T-cell (primary cell): ENCODE results near the gene NCAM1. TPM values are rescaled to one million over a fixed set of nuclear protein-coding genes. Genes with fewer than 3 reads are reported as not detected.

Source experiments
- ATAC-seq, 4 experiments: fragments of 200-7000 bp in 3 of 4; fragments of 150-1000 bp in 1 of 4; cut with Tn5 transposase; replicated peaks in 1 of 4; 1 replicate in 3 of 4; 2 replicates in 1 of 4; pipeline ENCODE4 v1.10.0; 2021; ENCODE audit warnings: moderate library complexity in 3 of 4, mild to moderate bottlenecking in 2 of 4, moderate number of reproducible peaks in 1 of 4
- CTCF ChIA-PET, 2 donors: fragments of 300-600 bp; sonication (Branson Sonifier 250); formaldehyde crosslinking; loops; one replicate each; lab custom pipeline; 2022; ENCODE audit warnings: antibody characterized with exemption in 2 of 2; lab: Charles Lee
- POLR2A ChIA-PET, 2 donors: fragments of 300-600 bp; sonication (Branson Sonifier 250); formaldehyde crosslinking; loops; one replicate each; lab custom pipeline; 2022; ENCODE audit warnings: antibody characterized with exemption in 2 of 2; lab: Charles Lee
- DNase-seq, 35 experiments: peaks; one replicate each; pipeline versions ENCODE4 v3.0.0 to v3.0.0-alpha.2; 2013 to 2023
- H3K27ac ChIP-seq: one replicate; pipeline ENCODE4 v1.5.1; 2013; ENCODE audit warnings: low read length
- H3K27me3 ChIP-seq, 2 experiments: replicated peaks in 1 of 2; 1 replicate in 1 of 2; 2 replicates in 1 of 2; pipeline versions ENCODE4 v1.6.1 to v1.7.0; 2013; ENCODE audit warnings: low read length in 1 of 2, mixed read lengths in 1 of 2; ENCODE audit not compliant: control insufficient read depth in 2 of 2, insufficient read depth in 2 of 2; ENCODE audit errors: extremely low read depth in 1 of 2
- H3K36me3 ChIP-seq, 2 donors: 1 replicate in 1 of 2; 2 replicates in 1 of 2; pipeline versions ENCODE4 v1.6.1 to v1.7.0; 2013; ENCODE audit warnings: low read length in 1 of 2; ENCODE audit not compliant: control insufficient read depth in 2 of 2, insufficient read depth in 1 of 2; ENCODE audit errors: extremely low read depth in 1 of 2
- H3K4me1 ChIP-seq, 2 experiments: 1 replicate in 1 of 2; 2 replicates in 1 of 2; pipeline versions ENCODE4 v1.6.1 to v1.7.0; 2013; ENCODE audit warnings: low read length in 2 of 2, mixed read lengths in 1 of 2; ENCODE audit not compliant: insufficient read depth in 2 of 2, control insufficient read depth in 1 of 2; ENCODE audit errors: extremely low read depth in 1 of 2
- H3K4me3 ChIP-seq, 2 donors: 1 replicate in 1 of 2; 2 replicates in 1 of 2; pipeline versions ENCODE4 v1.5.1 to v1.7.0; 2013; ENCODE audit warnings: mild to moderate bottlenecking in 2 of 2, low read length in 1 of 2, moderate library complexity in 1 of 2; ENCODE audit not compliant: control insufficient read depth in 1 of 2; ENCODE audit errors: extremely low read depth in 1 of 2
- H3K9me3 ChIP-seq: 2 replicates; pipeline ENCODE4 v1.7.0; 2013
- H3K27ac Mint-ChIP-seq, 2 donors: one replicate each; pipeline ENCODE4 v1.8.0; 2020 to 2021; ENCODE audit warnings: mild to moderate bottlenecking in 2 of 2, mixed read lengths in 2 of 2
- H3K27me3 Mint-ChIP-seq, 2 donors: one replicate each; pipeline ENCODE4 v1.8.0; 2021 to 2022; ENCODE audit warnings: mixed read lengths in 2 of 2
- H3K36me3 Mint-ChIP-seq: one replicate; pipeline ENCODE4 v1.8.0; 2021; ENCODE audit warnings: mixed read lengths
- H3K4me1 Mint-ChIP-seq, 3 donors: one replicate each; pipeline ENCODE4 v1.8.0; 2020 to 2022; ENCODE audit warnings: mixed read lengths in 3 of 3, mild to moderate bottlenecking in 1 of 3
- H3K4me3 Mint-ChIP-seq, 3 donors: one replicate each; pipeline ENCODE4 v1.8.0; 2020 to 2022; ENCODE audit warnings: mild to moderate bottlenecking in 3 of 3, mixed read lengths in 3 of 3, moderate library complexity in 3 of 3
- H3K9me3 Mint-ChIP-seq, 3 donors: one replicate each; pipeline ENCODE4 v1.8.0; 2020 to 2022; ENCODE audit warnings: mixed read lengths in 3 of 3
- WGBS: methylation state at CpG from one replicate; pipeline ENCODE4 v1.1.5; 2013; ENCODE audit warnings: missing lambda C conversion rate; ENCODE audit not compliant: insufficient coverage; 5-methylcytosine and 5-hydroxymethylcytosine counted together
- total RNA-seq, 35 experiments: library from RNA in 6 of 35; stranded (reverse) in 6 of 35; fragments of 120-200 nt in 1 of 35; gene quantifications; one replicate each; pipeline versions ENCODE4 v1.2.1 to v1.2.4 and lab custom pipeline; 2013 to 2026

The NCAM1 gene
- total RNA-seq, 5 donors from 2014 or later (not counting 1 experiment from before 2014, with no cell fraction given): 0.90 to 1.8 (median 1.1) TPM

DNA sequence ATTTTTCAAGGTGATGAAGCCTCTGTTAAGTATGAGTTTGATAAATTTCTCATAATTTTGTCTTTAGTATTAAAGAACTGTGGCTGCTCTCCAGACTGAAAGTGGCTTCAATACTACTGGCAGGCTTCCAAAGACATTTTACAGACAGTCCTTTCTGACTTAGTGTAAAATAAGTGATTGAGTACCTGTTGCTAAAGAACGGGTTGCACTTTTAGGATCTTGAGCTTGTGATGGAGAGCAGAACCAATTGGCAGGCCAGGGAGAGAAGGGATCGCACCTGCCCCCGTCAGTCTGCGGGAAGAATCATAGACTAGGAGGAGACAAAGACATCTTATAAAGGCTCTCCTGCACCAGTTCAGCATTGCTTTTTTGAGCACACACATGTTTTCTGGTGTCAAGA lies 4.4 kb downstream of the NCAM1 start:
- H3K27ac Mint-ChIP-seq: no peak overlapping the region
- peaks cover 14 to 21% (median 17%) of the 10 kb centered on the region in 3 donors for H3K4me1 Mint-ChIP-seq
- no CpG with 5 or more reads among the region's 4 CpGs for WGBS

DNA sequence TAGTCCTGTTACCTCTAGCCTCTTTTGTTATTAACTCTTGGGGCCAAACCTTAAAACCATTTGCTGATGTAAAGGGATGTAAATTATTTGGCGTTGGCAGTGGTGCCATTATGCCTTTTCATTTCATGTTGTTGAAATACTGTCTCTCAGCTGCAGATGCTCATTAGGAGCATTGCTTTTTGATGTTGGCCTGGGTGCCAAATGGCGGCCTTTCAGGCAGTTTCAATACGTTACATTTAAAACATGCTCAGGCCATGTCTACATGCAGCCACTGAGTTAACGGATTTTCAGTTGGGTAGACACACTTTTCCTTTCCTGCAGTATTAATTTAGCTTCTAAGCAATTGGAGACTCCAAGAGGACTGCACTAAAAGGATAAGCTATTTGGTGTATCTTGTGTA lies 5.3 kb downstream of the NCAM1 start:
- H3K4me3 ChIP-seq: no peak overlapping the region
- H3K36me3 Mint-ChIP-seq: no peaks in the 10 kb centered on the region
- H3K4me1 Mint-ChIP-seq: peaks cover 7 to 13% (median 8%) of the 10 kb centered on the region in 3 donors
- no peak overlapping the region for H3K4me3 Mint-ChIP-seq
- DNase-seq (no peak), ATAC-seq (no peak)
- no peaks in the 10 kb centered on the region for H3K36me3 ChIP-seq
- no peak overlapping the region for H3K27ac Mint-ChIP-seq
- H3K27me3 ChIP-seq: peaks cover 5 to 19% of the 10 kb centered on the region in 2 experiments
- H3K9me3 ChIP-seq: no peaks in the 10 kb centered on the region
- no peaks in the 10 kb centered on the region for H3K9me3 Mint-ChIP-seq
- peaks cover 39 to 45% of the 10 kb centered on the region in 2 donors for H3K27me3 Mint-ChIP-seq
- H3K4me1 ChIP-seq: peaks cover 0 to 14% of the 10 kb centered on the region in 2 experiments
- WGBS: 84% methylated on average over 3 of the region's 4 CpGs
- no peak overlapping the region for H3K27ac ChIP-seq
- ChIA-PET POLR2A (no interaction called here), CTCF (interaction anchor here in 1 of 2 donors (0.6 kb wide), 1 partner anchor 58 kb away, joined by 4 read pairs; no protein-coding TSS in a partner anchor)

More for the DNA sequence above, 4.4 kb downstream of the NCAM1 start:
- H3K27me3 Mint-ChIP-seq: peaks cover 46 to 48% of the 10 kb centered on the region in 2 donors
- no peaks in the 10 kb centered on the region for H3K9me3 Mint-ChIP-seq
- no peak overlapping the region for H3K27ac ChIP-seq
- no peak for ATAC-seq
- H3K9me3 ChIP-seq: no peaks in the 10 kb centered on the region
- no peak overlapping the region for H3K4me3 ChIP-seq
- peaks cover 0 to 22% of the 10 kb centered on the region in 2 experiments for H3K4me1 ChIP-seq
- no peak for DNase-seq
- CTCF ChIA-PET: no interaction called here
- no peak overlapping the region for H3K4me3 Mint-ChIP-seq
- no peaks in the 10 kb centered on the region for H3K36me3 ChIP-seq
- no peaks in the 10 kb centered on the region for H3K36me3 Mint-ChIP-seq
- POLR2A ChIA-PET: interaction anchor here in 1 of 2 donors (0.6 kb wide), 1 partner anchor 12 kb away, joined by 3 read pairs; no protein-coding TSS in a partner anchor
- peaks cover 7 to 27% of the 10 kb centered on the region in 2 experiments for H3K27me3 ChIP-seq

DNA sequence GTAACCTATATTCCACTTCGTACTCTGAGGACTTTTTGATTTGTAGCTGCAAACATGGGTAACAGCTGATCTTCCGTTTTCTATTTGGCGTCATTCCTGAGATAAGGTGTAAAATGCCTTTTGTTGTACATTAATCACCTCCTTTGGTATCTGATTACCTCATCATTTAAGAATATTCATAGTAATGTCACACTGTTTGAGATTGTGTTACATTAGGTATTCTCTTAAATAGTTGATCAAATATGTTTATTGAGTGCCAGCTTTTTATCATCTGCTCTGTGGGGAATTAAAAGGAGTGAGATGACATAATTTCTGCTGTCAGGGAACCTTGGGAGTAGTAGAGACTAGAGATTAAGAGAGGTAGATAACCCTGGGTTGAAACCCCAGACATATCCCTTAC lies 5.9 kb downstream of the NCAM1 start:
- H3K27ac Mint-ChIP-seq: no peak overlapping the region
- no peak for ATAC-seq
- DNase-seq: no peak
- H3K27ac ChIP-seq: no peak overlapping the region
- H3K9me3 Mint-ChIP-seq: no peaks in the 10 kb centered on the region
- no peaks in the 10 kb centered on the region for H3K9me3 ChIP-seq
- H3K4me3 ChIP-seq: no peak overlapping the region
- H3K4me1 Mint-ChIP-seq: peaks cover 4 to 11% (median 5%) of the 10 kb centered on the region in 3 donors
- WGBS: no CpG with 5 or more reads among the region's 3 CpGs
- no peaks in the 10 kb centered on the region for H3K36me3 Mint-ChIP-seq
- POLR2A ChIA-PET: no interaction called here
- H3K36me3 ChIP-seq: no peaks in the 10 kb centered on the region
- H3K27me3 ChIP-seq: peaks cover 5 to 15% of the 10 kb centered on the region in 2 experiments
- H3K27me3 Mint-ChIP-seq: peaks cover 37 to 43% of the 10 kb centered on the region in 2 donors
- no peak overlapping the region for H3K4me3 Mint-ChIP-seq
- H3K4me1 ChIP-seq: peaks cover 0 to 10% of the 10 kb centered on the region in 2 experiments
- CTCF ChIA-PET: no interaction called here

DNA sequence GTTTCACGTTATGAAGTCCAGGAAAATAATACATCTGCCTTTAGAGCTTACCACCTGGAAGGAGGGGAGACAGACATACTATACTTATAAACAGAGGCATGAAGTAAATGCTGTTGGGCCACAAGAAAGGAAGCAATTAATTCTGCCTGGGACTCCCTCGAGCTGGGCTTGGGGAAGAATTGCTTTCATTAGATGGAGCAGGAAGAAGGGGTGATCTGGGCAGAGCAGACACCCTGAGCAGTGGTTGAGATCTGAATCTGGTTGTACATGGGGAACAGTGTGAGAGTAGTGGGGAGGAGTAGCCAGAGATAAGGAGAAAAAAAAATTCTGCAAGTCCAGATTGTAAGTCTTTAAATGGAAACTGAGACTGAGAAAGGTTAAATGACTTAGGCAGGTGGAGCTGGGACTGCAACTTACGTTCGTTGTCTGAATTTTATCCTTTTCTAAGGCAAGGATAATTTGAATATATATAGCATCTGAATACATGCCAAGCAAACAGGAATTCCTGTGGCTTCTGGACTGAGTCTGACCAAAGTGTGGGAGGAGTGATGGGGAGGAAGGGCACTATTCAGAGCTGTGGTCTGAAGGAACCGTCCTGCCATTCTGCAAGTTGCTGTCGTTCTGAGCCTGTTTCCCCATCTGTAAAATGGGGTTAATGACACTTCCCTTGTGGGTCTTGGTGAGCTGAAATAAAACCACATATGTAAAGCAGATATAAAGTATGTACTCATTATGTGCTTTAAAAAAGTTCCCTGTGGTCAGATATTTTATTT lies 7.9 kb downstream of the NCAM1 start:
- POLR2A ChIA-PET: no interaction called here
- WGBS: 0% methylated on average over 2 of the region's 6 CpGs
- no peak overlapping the region for H3K4me3 ChIP-seq

GRCh38 chr11:112971195-112971594 lies 10.0 kb downstream of the NCAM1 start:
- Mint-ChIP-seq H3K4me3 (no peak overlapping the region), H3K27me3 (peaks cover 14 to 25% of the 10 kb centered on the region in 2 donors), H3K36me3 (no peaks in the 10 kb centered on the region), H3K27ac (no peak overlapping the region), H3K9me3 (no peaks in the 10 kb centered on the region), H3K4me1 (no peaks in the 10 kb centered on the region)
- no peak overlapping the region for H3K27ac ChIP-seq
- DNase-seq: no peak
- no peaks in the 10 kb centered on the region for H3K4me1 ChIP-seq
- no peaks in the 10 kb centered on the region for H3K9me3 ChIP-seq
- ATAC-seq: no peak
- POLR2A ChIA-PET: no interaction called here
- CTCF ChIA-PET: no interaction called here
- peaks cover 0 to 3% of the 10 kb centered on the region in 2 experiments for H3K27me3 ChIP-seq
- 75% methylated on average over 2 of the region's 4 CpGs for WGBS
- no peak overlapping the region for H3K4me3 ChIP-seq
- no peaks in the 10 kb centered on the region for H3K36me3 ChIP-seq

More for the DNA sequence above, 7.9 kb downstream of the NCAM1 start:
- no peaks in the 10 kb centered on the region for H3K36me3 ChIP-seq
- CTCF ChIA-PET: no interaction called here
- no peaks in the 10 kb centered on the region for H3K4me1 ChIP-seq
- no peak overlapping the region for H3K27ac ChIP-seq
- no peaks in the 10 kb centered on the region for H3K36me3 Mint-ChIP-seq
- H3K9me3 Mint-ChIP-seq: no peaks in the 10 kb centered on the region
- H3K27me3 ChIP-seq: peaks cover 0 to 5% of the 10 kb centered on the region in 2 experiments
- no peak overlapping the region for H3K27ac Mint-ChIP-seq
- H3K27me3 Mint-ChIP-seq: peaks cover 25 to 37% of the 10 kb centered on the region in 2 donors
- DNase-seq (no peak), ATAC-seq (no peak)
- H3K9me3 ChIP-seq: no peaks in the 10 kb centered on the region
- H3K4me1 Mint-ChIP-seq: peaks cover 0 to 2% (median 0%) of the 10 kb centered on the region in 3 donors
- no peak overlapping the region for H3K4me3 Mint-ChIP-seq

- Mint-ChIP-seq H3K27ac (no peak overlapping the region), H3K36me3 (no peaks in the 10 kb centered on the region), H3K9me3 (no peaks in the 10 kb centered on the region), H3K4me3 (no peak overlapping the region), H3K27me3 (peaks cover 14 to 27% of the 10 kb centered on the region in 2 donors), H3K4me1 (no peaks in the 10 kb centered on the region)
- Histone ChIP-seq H3K27me3 (no peaks in the 10 kb centered on the region), H3K4me1 (no peaks in the 10 kb centered on the region), H3K4me3 (no peak overlapping the region), H3K36me3 (no peaks in the 10 kb centered on the region), H3K9me3 (no peaks in the 10 kb centered on the region), H3K27ac (no peak overlapping the region)
- CTCF ChIA-PET: no interaction called here
- POLR2A ChIA-PET: no interaction called here
- 100% methylated on average over 1 of the region's 3 CpGs for WGBS
- ATAC-seq (no peak), DNase-seq (no peak)
Observed at GRCh38 chr11:112971827-112972226, 10.6 kb downstream of the NCAM1 start.
